ENCODE measurements around the gene TTC7B.

- TF ChIP-seq EZH2 (IDR thresholded peaks at IDR 0.05; ENCODE audit: borderline replicate concordance, low read depth, low read length, severe bottlenecking) (no peak), POLR2A (IDR thresholded peaks at IDR 0.05; ENCODE audit: low read depth, low read length) (no peak), POLR2AphosphoS5 (IDR thresholded peaks at IDR 0.05; ENCODE audit: insufficient read depth, low read depth, low read length) (no peak), CTCF (IDR thresholded peaks at IDR 0.05; ENCODE audit: extremely low read depth in 1 of 2, insufficient read depth in 1 of 2, low read depth in 1 of 2, low read length in 2 of 2) (no peak), FOS (IDR thresholded peaks at IDR 0.05; ENCODE audit: borderline replicate concordance, insufficient read depth, low read length) (no peak), MAX (IDR thresholded peaks at IDR 0.05; ENCODE audit: insufficient read depth, insufficient read length) (no peak), MYC (IDR thresholded peaks at IDR 0.05; ENCODE audit: low read depth, low read length) (no peak), JUN (IDR thresholded peaks at IDR 0.05; ENCODE audit: borderline replicate concordance, insufficient read depth, insufficient read length, low read depth) (no peak), GATA2 (IDR thresholded peaks at IDR 0.05; ENCODE audit: insufficient read depth, insufficient read length, low read depth, low read length) (no peak)
These were observed 40.8 kb downstream of the TTC7B start for GRCh38 chr14:90775441-90775840.

Data from endothelial cell of umbilical vein (primary cell).